Hepatocyte (in vitro differentiated cells): Measurements from ENCODE around the gene MGMT. TPM values are rescaled to one million over a fixed set of nuclear protein-coding genes. Genes with fewer than 3 reads are reported as not detected.

Experiments
- DNase-seq: peaks from one replicate; pipeline ENCODE4 v3.0.0-alpha.2; 2016; ENCODE audit warnings: low spot score
- H2AFZ ChIP-seq: fragments of 200-600 bp; sonication (generic); 2 replicates; pipeline ENCODE4 v1.6.0; 2016; ENCODE audit warnings: antibody characterized with exemption, mild to moderate bottlenecking
- H3K27ac ChIP-seq: fragments of 200-600 bp; sonication (generic); 2 replicates; pipeline ENCODE4 v1.5.1; 2016; ENCODE audit warnings: mild to moderate bottlenecking
- H3K27me3 ChIP-seq: fragments of 200-600 bp; sonication (generic); 2 replicates; pipeline ENCODE4 v1.6.1; 2016
- H3K36me3 ChIP-seq: fragments of 200-600 bp; sonication (generic); replicated peaks from 2 replicates; pipeline ENCODE4 v1.5.1; 2016; ENCODE audit warnings: low read depth; ENCODE audit not compliant: insufficient read depth
- H3K4me1 ChIP-seq: fragments of 200-600 bp; sonication (generic); 2 replicates; pipeline ENCODE4 v1.5.1; 2016; ENCODE audit warnings: mild to moderate bottlenecking, moderate library complexity; ENCODE audit not compliant: insufficient read depth
- H3K4me2 ChIP-seq: fragments of 200-600 bp; sonication (generic); 2 replicates; pipeline ENCODE4 v1.6.0; 2016
- H3K4me3 ChIP-seq: fragments of 200-600 bp; sonication (generic); 2 replicates; pipeline ENCODE4 v1.5.1; 2016; ENCODE audit warnings: mild to moderate bottlenecking
- H3K79me2 ChIP-seq: fragments of 200-600 bp; sonication (generic); 2 replicates; pipeline ENCODE4 v1.6.0; 2017; ENCODE audit warnings: mild to moderate bottlenecking
- H3K9me2 ChIP-seq: fragments of 200-600 bp; sonication (generic); replicated peaks from 2 replicates; pipeline ENCODE4 v1.6.0; 2017; ENCODE audit warnings: mild to moderate bottlenecking; ENCODE audit not compliant: insufficient read depth
- H3K9me3 ChIP-seq: fragments of 200-600 bp; sonication (generic); 2 replicates; pipeline ENCODE4 v1.5.1; 2016; ENCODE audit warnings: low read depth, mild to moderate bottlenecking
- H4K20me1 ChIP-seq: fragments of 200-600 bp; sonication (generic); 2 replicates; pipeline ENCODE4 v1.6.0; 2016; ENCODE audit warnings: mild to moderate bottlenecking; ENCODE audit not compliant: insufficient read depth, poor library complexity, severe bottlenecking
- CTCF ChIP-seq: fragments of 200-600 bp; sonication (generic); IDR thresholded peaks from 2 replicates; pipeline ENCODE4 v1.5.1; 2016; ENCODE audit warnings: antibody characterized with exemption, mild to moderate bottlenecking; ENCODE audit not compliant: poor library complexity
- EZH2 ChIP-seq: fragments of 200-600 bp; sonication (generic); IDR thresholded peaks from 2 replicates; pipeline ENCODE4 v1.6.1; 2016; ENCODE audit warnings: antibody characterized with exemption, mild to moderate bottlenecking, borderline replicate concordance
- EZH2phosphoT487 ChIP-seq: fragments of 200-600 bp; sonication (generic); IDR thresholded peaks from one replicate; pipeline ENCODE4 v1.6.1; 2018; ENCODE audit warnings: antibody characterized with exemption, mild to moderate bottlenecking, low read depth, moderate library complexity; ENCODE audit not compliant: unreplicated experiment, severe bottlenecking
- WGBS: methylation state at CpG from one replicate; pipeline ENCODE4 v1.1.6; 2016; ENCODE audit warnings: low lambda C conversion rate; ENCODE audit errors: missing lambda C conversion rate; 5-methylcytosine and 5-hydroxymethylcytosine counted together
- polyA plus RNA-seq: library from polyadenylated mRNA; unstranded; fragments of >200 nt; fragmentation: Nextera tagmentation; extraction: Ambion mirVana; gene quantifications from 2 replicates; pipeline ENCODE4 v1.2.1, GENCODE V29; 2016
- total RNA-seq: library from RNA; depleted of rRNA; stranded (reverse); fragments of >200 nt; gene quantifications from 2 replicates; pipeline ENCODE4 v1.2.3, GENCODE V29; 2014

The MGMT gene
- total and polyA plus RNA-seq, 2 experiments from 2014 or later: 41.5 to 41.9 TPM

GRCh38 chr10:129593953-129594352, 126.9 kb downstream of the MGMT start:
- no peaks in the 10 kb centered on the region for H3K79me2 ChIP-seq
- H3K36me3 ChIP-seq: no peaks in the 10 kb centered on the region
- H2AFZ ChIP-seq: no peak overlapping the region
- no peaks in the 10 kb centered on the region for H3K4me1 ChIP-seq
- no peak overlapping the region for H3K4me2 ChIP-seq
- H4K20me1 ChIP-seq: no peaks in the 10 kb centered on the region
- H3K9me2 ChIP-seq: no peaks in the 10 kb centered on the region
- H3K4me3 ChIP-seq: no peak overlapping the region
- no peaks in the 10 kb centered on the region for H3K9me3 ChIP-seq
- no peaks in the 10 kb centered on the region for H3K27me3 ChIP-seq
- DNase-seq: no peak
- no peak overlapping the region for H3K27ac ChIP-seq
- TF ChIP-seq CTCF (no peak), EZH2phosphoT487 (no peak), EZH2 (no peak)
- WGBS: 57% methylated on average over 3 of the region's 3 CpGs

- H3K27ac ChIP-seq: no peak overlapping the region
- no peaks in the 10 kb centered on the region for H3K9me3 ChIP-seq
- H4K20me1 ChIP-seq: no peaks in the 10 kb centered on the region
- H3K79me2 ChIP-seq: no peaks in the 10 kb centered on the region
- H2AFZ ChIP-seq: no peak overlapping the region
- no peak overlapping the region for H3K4me2 ChIP-seq
- H3K9me2 ChIP-seq: no peaks in the 10 kb centered on the region
- no peaks in the 10 kb centered on the region for H3K4me1 ChIP-seq
- TF ChIP-seq CTCF (no peak), EZH2phosphoT487 (no peak), EZH2 (no peak)
- DNase-seq: no peak
- no peaks in the 10 kb centered on the region for H3K27me3 ChIP-seq
- no peaks in the 10 kb centered on the region for H3K36me3 ChIP-seq
- 95% methylated on average over 15 of the region's 15 CpGs for WGBS
- H3K4me3 ChIP-seq: no peak overlapping the region
Measured at GRCh38 chr10:129594811-129595210, 127.8 kb downstream of the MGMT start.

- TF ChIP-seq EZH2 (no peak), EZH2phosphoT487 (no peak), CTCF (no peak)
- Histone ChIP-seq H2AFZ (no peak overlapping the region), H3K4me1 (no peaks in the 10 kb centered on the region), H3K9me3 (no peaks in the 10 kb centered on the region), H3K79me2 (no peaks in the 10 kb centered on the region), H3K36me3 (no peaks in the 10 kb centered on the region), H3K27ac (no peak overlapping the region), H3K9me2 (no peaks in the 10 kb centered on the region), H3K27me3 (no peaks in the 10 kb centered on the region), H4K20me1 (no peaks in the 10 kb centered on the region), H3K4me3 (no peak overlapping the region), H3K4me2 (no peak overlapping the region)
- DNase-seq: no peak
- 98% methylated on average over 4 of the region's 4 CpGs for WGBS
Measured at GRCh38 chr10:129598413-129598812, 131.4 kb downstream of the MGMT start.

GRCh38 chr10:129599160-129599559, 132.1 kb downstream of the MGMT start:
- Histone ChIP-seq H2AFZ (no peak overlapping the region), H3K4me1 (no peaks in the 10 kb centered on the region), H3K27me3 (no peaks in the 10 kb centered on the region), H3K9me3 (no peaks in the 10 kb centered on the region), H3K4me2 (no peak overlapping the region), H3K27ac (no peak overlapping the region), H3K79me2 (no peaks in the 10 kb centered on the region), H3K36me3 (no peaks in the 10 kb centered on the region), H3K9me2 (no peaks in the 10 kb centered on the region), H3K4me3 (no peak overlapping the region), H4K20me1 (no peaks in the 10 kb centered on the region)
- WGBS: 97% methylated on average over 5 of the region's 5 CpGs
- DNase-seq: no peak
- TF ChIP-seq CTCF (no peak), EZH2 (no peak), EZH2phosphoT487 (no peak)
